ENCODE results near the gene TMEM80.

DNA sequence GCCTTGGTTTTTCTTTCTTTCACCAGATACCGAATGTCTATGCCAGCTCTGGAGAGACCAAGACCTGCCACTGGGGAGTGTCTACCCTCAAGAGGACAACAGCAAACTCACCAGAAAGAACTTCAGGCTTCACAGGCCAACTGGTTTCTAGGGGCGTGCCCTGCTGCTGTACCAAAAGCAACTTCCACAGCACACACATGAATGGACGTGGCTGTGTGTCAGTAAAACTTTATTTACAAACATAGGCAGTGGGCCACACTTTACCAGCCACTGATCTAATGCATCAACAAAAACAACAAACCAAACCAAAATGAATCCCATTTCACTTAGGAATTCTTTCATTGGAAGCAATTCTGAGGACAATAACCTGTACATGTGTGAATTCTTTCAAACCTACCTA is 17.3 kb upstream of the TMEM80 start:
- TF ChIP-seq, protein P1, sequence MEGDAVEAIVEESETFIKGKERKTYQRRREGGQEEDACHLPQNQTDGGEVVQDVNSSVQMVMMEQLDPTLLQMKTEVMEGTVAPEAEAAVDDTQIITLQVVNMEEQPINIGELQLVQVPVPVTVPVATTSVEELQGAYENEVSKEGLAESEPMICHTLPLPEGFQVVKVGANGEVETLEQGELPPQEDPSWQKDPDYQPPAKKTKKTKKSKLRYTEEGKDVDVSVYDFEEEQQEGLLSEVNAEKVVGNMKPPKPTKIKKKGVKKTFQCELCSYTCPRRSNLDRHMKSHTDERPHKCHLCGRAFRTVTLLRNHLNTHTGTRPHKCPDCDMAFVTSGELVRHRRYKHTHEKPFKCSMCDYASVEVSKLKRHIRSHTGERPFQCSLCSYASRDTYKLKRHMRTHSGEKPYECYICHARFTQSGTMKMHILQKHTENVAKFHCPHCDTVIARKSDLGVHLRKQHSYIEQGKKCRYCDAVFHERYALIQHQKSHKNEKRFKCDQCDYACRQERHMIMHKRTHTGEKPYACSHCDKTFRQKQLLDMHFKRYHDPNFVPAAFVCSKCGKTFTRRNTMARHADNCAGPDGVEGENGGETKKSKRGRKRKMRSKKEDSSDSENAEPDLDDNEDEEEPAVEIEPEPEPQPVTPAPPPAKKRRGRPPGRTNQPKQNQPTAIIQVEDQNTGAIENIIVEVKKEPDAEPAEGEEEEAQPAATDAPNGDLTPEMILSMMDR (IDR thresholded peaks at IDR 0.05) = no peak
- no peak for TF ChIP-seq POLR2A (IDR thresholded peaks at IDR 0.05)

All from lower leg skin (tissue), 3 donors.